Smooth muscle cell of the brain vasculature (primary cell): ENCODE results near the gene ADRA1B.
A peak's percentile ranks its signal among the peaks of the same experiment; 100 is the strongest.
"Not testable (repeated sequence)": the region's sequence is repeated elsewhere in the genome, so short reads cannot be mapped to it uniquely, and the experiment has no call there.

Experiments
- DNase-seq: peaks from one replicate; pipeline ENCODE4 v3.0.0-alpha.2; 2012; ENCODE audit warnings: low read depth, low spot score

ADRA1B gene

GRCh38 chr5:160014197-160014596, 97.9 kb downstream of the ADRA1B start:
- not testable (repeated sequence) for DNase-seq

- no peak for DNase-seq
Measured at GRCh38 chr5:160018945-160019625, 102.8 kb downstream of the ADRA1B start.

- DNase-seq = no peak
Measured at GRCh38 chr5:160020266-160020770, 104.0 kb downstream of the ADRA1B start.

- DNase-seq = no peak
Measured at GRCh38 chr5:160020964-160021363, 104.7 kb downstream of the ADRA1B start.

- peak; percentile 44 for DNase-seq
Measured at GRCh38 chr5:160021831-160022446, 105.7 kb downstream of the ADRA1B start.
